SK-N-SH treated with all-trans-retinoic acid at 6 μM for 48 hours (cell line): ENCODE results near the gene MTFR1L.

Source experiments
- ATAC-seq: fragments of 200-7000 bp; cut with Tn5 transposase; 3 replicates; pipeline ENCODE4 v1.9.1; 2020; ENCODE audit warnings: mild to moderate bottlenecking, moderate library complexity
- ARNTL ChIP-seq: fragments of 450-650 bp; formaldehyde crosslinking; IDR thresholded peaks from 2 replicates; pipeline ENCODE4 v1.5.0; 2020; ENCODE audit warnings: low read depth, mild to moderate bottlenecking, moderate library complexity, borderline replicate concordance
- BACH2 ChIP-seq: fragments of 250-450 bp; sonication (Bioruptor Pico); IDR thresholded peaks from 2 replicates; pipeline ENCODE4 v1.9.0; 2021; ENCODE audit warnings: mild to moderate bottlenecking, borderline replicate concordance
- CSDC2 ChIP-seq: fragments of 250-450 bp; sonication (Bioruptor Pico); IDR thresholded peaks from 2 replicates; pipeline ENCODE4 v1.5.0; 2020; ENCODE audit warnings: mild to moderate bottlenecking, moderate library complexity
- ESRRG ChIP-seq: fragments of 250-450 bp; sonication (Bioruptor Pico); IDR thresholded peaks from 2 replicates; pipeline ENCODE4 v1.6.1; 2021; ENCODE audit warnings: mild to moderate bottlenecking
- ISL1 ChIP-seq: fragments of 250-450 bp; sonication (Bioruptor Pico); IDR thresholded peaks from 2 replicates; pipeline ENCODE4 v2.1.2; 2022; ENCODE audit warnings: mild to moderate bottlenecking, moderate library complexity
- PPARA ChIP-seq: fragments of 250-450 bp; sonication (Bioruptor Pico); IDR thresholded peaks from 2 replicates; pipeline ENCODE4 v1.5.0; 2020; ENCODE audit warnings: mild to moderate bottlenecking, borderline replicate concordance
- RARB ChIP-seq: fragments of 250-450 bp; sonication (Bioruptor Pico); IDR thresholded peaks from 2 replicates; pipeline ENCODE4 v1.8.0; 2021; ENCODE audit warnings: mild to moderate bottlenecking, moderate library complexity
- SNAI2 ChIP-seq: fragments of 250-450 bp; sonication (Bioruptor Pico); IDR thresholded peaks from 2 replicates; pipeline ENCODE4 v1.5.0; 2020; ENCODE audit warnings: mild to moderate bottlenecking, moderate library complexity
- TCF4 ChIP-seq: fragments of 250-450 bp; sonication (Bioruptor Pico); IDR thresholded peaks from 2 replicates; pipeline ENCODE4 v1.8.0; 2021; ENCODE audit warnings: mild to moderate bottlenecking, moderate library complexity, borderline replicate concordance
- TOX ChIP-seq: fragments of 250-450 bp; sonication (Bioruptor Pico); IDR thresholded peaks from 2 replicates; pipeline ENCODE4 v1.8.0; 2021; ENCODE audit warnings: mild to moderate bottlenecking, moderate library complexity, borderline replicate concordance
- ZC3H10 ChIP-seq: fragments of 250-450 bp; sonication (Bioruptor Pico); IDR thresholded peaks from 2 replicates; pipeline ENCODE4 v1.5.1; 2021; ENCODE audit warnings: mild to moderate bottlenecking, moderate library complexity
- ZFP3 ChIP-seq: fragments of 250-450 bp; sonication (Bioruptor Pico); IDR thresholded peaks from 2 replicates; pipeline ENCODE4 v1.5.0; 2020; ENCODE audit warnings: mild to moderate bottlenecking, moderate library complexity
- ZFP30 ChIP-seq: fragments of 450-650 bp; formaldehyde crosslinking; IDR thresholded peaks from 2 replicates; pipeline ENCODE4 v1.5.0; 2022; ENCODE audit warnings: mild to moderate bottlenecking, moderate library complexity
- ZNF70 ChIP-seq: fragments of 450-650 bp; formaldehyde crosslinking; IDR thresholded peaks from 2 replicates; pipeline ENCODE4 v1.5.0; 2020; ENCODE audit warnings: mild to moderate bottlenecking, moderate library complexity
- ZNF8 ChIP-seq: fragments of 450-650 bp; formaldehyde crosslinking; IDR thresholded peaks from 2 replicates; pipeline ENCODE4 v1.5.0; 2020; ENCODE audit warnings: mild to moderate bottlenecking, moderate library complexity
- TF ChIP-seq, protein P1 (sequence below): fragments of 250-450 bp; sonication (Bioruptor Pico); IDR thresholded peaks from 2 replicates; pipeline ENCODE4 v1.8.0; 2020; ENCODE audit warnings: mild to moderate bottlenecking, moderate library complexity, borderline replicate concordance
- TF ChIP-seq, protein P2 (sequence below): fragments of 250-450 bp; sonication (Bioruptor Pico); IDR thresholded peaks from 2 replicates; pipeline ENCODE4 v1.5.0; 2020; ENCODE audit warnings: mild to moderate bottlenecking, moderate library complexity
- TF ChIP-seq, protein P3 (sequence below): fragments of 250-450 bp; sonication (Bioruptor Pico); IDR thresholded peaks from 2 replicates; pipeline ENCODE4 v1.8.0; 2021; ENCODE audit warnings: low read depth, mild to moderate bottlenecking, moderate library complexity, borderline replicate concordance
- TF ChIP-seq, protein P4 (sequence below): fragments of 250-450 bp; sonication (Bioruptor Pico); IDR thresholded peaks from 2 replicates; pipeline ENCODE4 v1.5.1; 2020; ENCODE audit warnings: low read depth, mild to moderate bottlenecking, moderate library complexity

The MTFR1L gene

DNA sequence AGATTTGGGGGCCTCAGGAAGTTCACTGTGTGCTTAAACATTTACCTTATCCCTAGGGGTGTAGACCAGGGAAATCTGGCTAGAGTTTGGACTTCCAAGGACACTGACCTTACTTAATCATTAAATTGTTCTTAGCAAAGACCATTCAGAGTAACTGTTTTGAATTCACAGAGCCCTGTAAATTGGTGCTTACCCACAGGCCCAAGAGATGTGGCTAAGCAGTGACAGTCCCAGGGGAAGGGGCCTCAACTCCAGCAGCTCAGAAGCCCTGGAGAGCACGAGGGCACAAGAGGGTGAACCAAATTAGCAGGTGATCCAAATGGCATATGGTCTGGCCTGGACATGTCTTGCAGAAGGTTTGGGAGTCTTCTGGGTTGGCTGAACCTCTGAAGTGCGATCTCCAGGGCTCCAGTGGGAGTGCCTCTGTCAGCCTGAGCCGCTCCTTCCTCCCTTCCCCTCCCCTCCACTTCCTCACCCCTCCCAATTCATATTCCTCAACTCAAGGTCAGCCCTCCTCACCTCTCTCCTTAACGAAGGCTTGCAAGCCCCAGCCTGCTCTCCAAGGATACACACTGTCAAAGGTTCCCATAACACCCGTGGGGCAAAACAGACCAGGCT lies 51.4 kb downstream of the MTFR1L start:
- ATAC-seq, result no peak
- TF ChIP-seq, protein P1, sequence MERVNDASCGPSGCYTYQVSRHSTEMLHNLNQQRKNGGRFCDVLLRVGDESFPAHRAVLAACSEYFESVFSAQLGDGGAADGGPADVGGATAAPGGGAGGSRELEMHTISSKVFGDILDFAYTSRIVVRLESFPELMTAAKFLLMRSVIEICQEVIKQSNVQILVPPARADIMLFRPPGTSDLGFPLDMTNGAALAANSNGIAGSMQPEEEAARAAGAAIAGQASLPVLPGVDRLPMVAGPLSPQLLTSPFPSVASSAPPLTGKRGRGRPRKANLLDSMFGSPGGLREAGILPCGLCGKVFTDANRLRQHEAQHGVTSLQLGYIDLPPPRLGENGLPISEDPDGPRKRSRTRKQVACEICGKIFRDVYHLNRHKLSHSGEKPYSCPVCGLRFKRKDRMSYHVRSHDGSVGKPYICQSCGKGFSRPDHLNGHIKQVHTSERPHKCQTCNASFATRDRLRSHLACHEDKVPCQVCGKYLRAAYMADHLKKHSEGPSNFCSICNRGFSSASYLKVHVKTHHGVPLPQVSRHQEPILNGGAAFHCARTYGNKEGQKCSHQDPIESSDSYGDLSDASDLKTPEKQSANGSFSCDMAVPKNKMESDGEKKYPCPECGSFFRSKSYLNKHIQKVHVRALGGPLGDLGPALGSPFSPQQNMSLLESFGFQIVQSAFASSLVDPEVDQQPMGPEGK (CRISPR knock-in tag), result no peak
- TF ChIP-seq ZFP30 (CRISPR knock-in tag) (no peak), TOX (CRISPR knock-in tag) (no peak), ZNF70 (CRISPR knock-in tag) (no peak), ARNTL (CRISPR knock-in tag) (no peak), ESRRG (CRISPR knock-in tag) (no peak), ZFP3 (no peak), RARB (CRISPR knock-in tag) (no peak)
- TF ChIP-seq, protein P2, sequence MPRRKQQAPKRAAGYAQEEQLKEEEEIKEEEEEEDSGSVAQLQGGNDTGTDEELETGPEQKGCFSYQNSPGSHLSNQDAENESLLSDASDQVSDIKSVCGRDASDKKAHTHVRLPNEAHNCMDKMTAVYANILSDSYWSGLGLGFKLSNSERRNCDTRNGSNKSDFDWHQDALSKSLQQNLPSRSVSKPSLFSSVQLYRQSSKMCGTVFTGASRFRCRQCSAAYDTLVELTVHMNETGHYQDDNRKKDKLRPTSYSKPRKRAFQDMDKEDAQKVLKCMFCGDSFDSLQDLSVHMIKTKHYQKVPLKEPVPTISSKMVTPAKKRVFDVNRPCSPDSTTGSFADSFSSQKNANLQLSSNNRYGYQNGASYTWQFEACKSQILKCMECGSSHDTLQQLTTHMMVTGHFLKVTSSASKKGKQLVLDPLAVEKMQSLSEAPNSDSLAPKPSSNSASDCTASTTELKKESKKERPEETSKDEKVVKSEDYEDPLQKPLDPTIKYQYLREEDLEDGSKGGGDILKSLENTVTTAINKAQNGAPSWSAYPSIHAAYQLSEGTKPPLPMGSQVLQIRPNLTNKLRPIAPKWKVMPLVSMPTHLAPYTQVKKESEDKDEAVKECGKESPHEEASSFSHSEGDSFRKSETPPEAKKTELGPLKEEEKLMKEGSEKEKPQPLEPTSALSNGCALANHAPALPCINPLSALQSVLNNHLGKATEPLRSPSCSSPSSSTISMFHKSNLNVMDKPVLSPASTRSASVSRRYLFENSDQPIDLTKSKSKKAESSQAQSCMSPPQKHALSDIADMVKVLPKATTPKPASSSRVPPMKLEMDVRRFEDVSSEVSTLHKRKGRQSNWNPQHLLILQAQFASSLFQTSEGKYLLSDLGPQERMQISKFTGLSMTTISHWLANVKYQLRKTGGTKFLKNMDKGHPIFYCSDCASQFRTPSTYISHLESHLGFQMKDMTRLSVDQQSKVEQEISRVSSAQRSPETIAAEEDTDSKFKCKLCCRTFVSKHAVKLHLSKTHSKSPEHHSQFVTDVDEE (CRISPR knock-in tag), result no peak
- TF ChIP-seq, protein P3, sequence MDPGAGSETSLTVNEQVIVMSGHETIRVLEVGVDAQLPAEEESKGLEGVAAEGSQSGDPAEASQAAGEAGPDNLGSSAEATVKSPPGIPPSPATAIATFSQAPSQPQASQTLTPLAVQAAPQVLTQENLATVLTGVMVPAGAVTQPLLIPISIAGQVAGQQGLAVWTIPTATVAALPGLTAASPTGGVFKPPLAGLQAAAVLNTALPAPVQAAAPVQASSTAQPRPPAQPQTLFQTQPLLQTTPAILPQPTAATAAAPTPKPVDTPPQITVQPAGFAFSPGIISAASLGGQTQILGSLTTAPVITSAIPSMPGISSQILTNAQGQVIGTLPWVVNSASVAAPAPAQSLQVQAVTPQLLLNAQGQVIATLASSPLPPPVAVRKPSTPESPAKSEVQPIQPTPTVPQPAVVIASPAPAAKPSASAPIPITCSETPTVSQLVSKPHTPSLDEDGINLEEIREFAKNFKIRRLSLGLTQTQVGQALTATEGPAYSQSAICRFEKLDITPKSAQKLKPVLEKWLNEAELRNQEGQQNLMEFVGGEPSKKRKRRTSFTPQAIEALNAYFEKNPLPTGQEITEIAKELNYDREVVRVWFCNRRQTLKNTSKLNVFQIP (CRISPR knock-in tag), result no peak
- TF ChIP-seq, protein P4, sequence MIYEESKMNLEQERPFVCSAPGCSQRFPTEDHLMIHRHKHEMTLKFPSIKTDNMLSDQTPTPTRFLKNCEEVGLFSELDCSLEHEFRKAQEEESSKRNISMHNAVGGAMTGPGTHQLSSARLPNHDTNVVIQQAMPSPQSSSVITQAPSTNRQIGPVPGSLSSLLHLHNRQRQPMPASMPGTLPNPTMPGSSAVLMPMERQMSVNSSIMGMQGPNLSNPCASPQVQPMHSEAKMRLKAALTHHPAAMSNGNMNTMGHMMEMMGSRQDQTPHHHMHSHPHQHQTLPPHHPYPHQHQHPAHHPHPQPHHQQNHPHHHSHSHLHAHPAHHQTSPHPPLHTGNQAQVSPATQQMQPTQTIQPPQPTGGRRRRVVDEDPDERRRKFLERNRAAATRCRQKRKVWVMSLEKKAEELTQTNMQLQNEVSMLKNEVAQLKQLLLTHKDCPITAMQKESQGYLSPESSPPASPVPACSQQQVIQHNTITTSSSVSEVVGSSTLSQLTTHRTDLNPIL (CRISPR knock-in tag), result no peak
- TF ChIP-seq, all 23 proteins: peak for 0

DNA sequence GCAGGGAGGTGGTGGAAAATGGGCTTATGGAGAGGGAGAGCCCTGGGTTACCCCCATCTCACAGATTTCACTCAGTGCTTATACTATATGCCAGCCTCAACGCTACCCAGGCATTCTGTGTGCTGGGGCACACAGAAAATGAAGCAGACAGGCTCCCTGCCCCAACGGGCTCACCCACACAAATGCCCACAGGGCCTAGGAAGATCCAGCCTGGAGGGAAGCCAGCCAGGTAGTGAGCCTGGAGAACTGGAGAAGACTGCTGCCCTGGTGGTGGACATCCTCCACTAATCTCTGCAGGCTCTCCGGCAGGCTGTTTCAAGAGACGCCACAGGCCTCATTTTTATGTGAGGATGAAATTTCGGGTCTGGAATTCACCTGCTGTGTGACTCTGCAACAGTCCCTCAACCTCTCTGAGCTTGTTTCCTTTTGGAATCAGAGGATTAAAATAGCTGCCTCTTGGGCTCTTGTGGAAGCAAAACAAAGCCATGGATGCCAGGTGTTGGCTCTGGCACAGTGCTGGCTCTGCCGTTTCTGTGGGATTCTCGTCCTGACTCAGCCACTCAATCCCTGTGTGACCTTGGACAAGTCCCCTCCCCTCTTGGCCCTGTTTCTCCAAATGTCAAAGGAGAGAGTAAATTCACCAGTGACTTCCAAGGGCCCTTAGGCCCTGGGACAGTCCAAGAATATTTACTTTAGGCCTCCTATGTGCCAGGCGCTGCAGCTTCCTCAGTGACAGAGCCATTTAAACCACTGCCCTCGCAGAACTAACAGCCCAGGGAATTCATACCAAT lies 52.1 kb downstream of the MTFR1L start:
- no peak for ATAC-seq
- TF ChIP-seq ZFP30 (CRISPR knock-in tag) (no peak), PPARA (CRISPR knock-in tag) (no peak), RARB (CRISPR knock-in tag) (no peak), BACH2 (CRISPR knock-in tag) (no peak), SNAI2 (no peak), ISL1 (CRISPR knock-in tag) (no peak), ARNTL (CRISPR knock-in tag) (no peak), TOX (CRISPR knock-in tag) (no peak), CSDC2 (CRISPR knock-in tag) (no peak), ZNF8 (no peak), ZC3H10 (CRISPR knock-in tag) (no peak), TCF4 (no peak), ESRRG (CRISPR knock-in tag) (no peak)
- TF ChIP-seq, protein P1 (CRISPR knock-in tag), result no peak
- TF ChIP-seq, protein P2 (CRISPR knock-in tag), result no peak
- TF ChIP-seq, protein P4 (CRISPR knock-in tag), result no peak
